ENCODE data around the gene PACS1.

Gene PACS1

GRCh38 chr11:66280428-66280827 lies 210.4 kb downstream of the PACS1 start:
- no peak overlapping the region for H3K27ac ChIP-seq
- DNase-seq (ENCODE audit: low read depth, low spot score): no peak

- no peak overlapping the region for H3K27ac ChIP-seq
- DNase-seq (ENCODE audit: low read depth, low spot score): no peak
Measured at GRCh38 chr11:66281001-66281400, 210.9 kb downstream of the PACS1 start.

GRCh38 chr11:66281776-66282467 lies 211.8 kb downstream of the PACS1 start:
- no peak for DNase-seq (ENCODE audit: low read depth, low spot score)
- no peak overlapping the region for H3K27ac ChIP-seq

- H3K27ac ChIP-seq: no peak overlapping the region
Measured at GRCh38 chr11:66282468-66283455, 212.7 kb downstream of the PACS1 start.

GRCh38 chr11:66283461-66284105 lies 213.5 kb downstream of the PACS1 start:
- no peak overlapping the region for H3K27ac ChIP-seq

More at GRCh38 chr11:66282468-66283455, 212.7 kb downstream of the PACS1 start:
- DNase-seq (ENCODE audit: low read depth, low spot score): peak; percentile 76

GRCh38 chr11:66284526-66285078 lies 214.5 kb downstream of the PACS1 start:
- DNase-seq (ENCODE audit: low read depth, low spot score): no peak
- no peak overlapping the region for H3K27ac ChIP-seq

More at GRCh38 chr11:66283461-66284105, 213.5 kb downstream of the PACS1 start:
- DNase-seq (ENCODE audit: low read depth, low spot score): no peak

GRCh38 chr11:66285250-66285947 lies 215.3 kb downstream of the PACS1 start:
- DNase-seq (ENCODE audit: low read depth, low spot score): no peak
- no peak overlapping the region for H3K27ac ChIP-seq

GRCh38 chr11:66286699-66287098 lies 216.6 kb downstream of the PACS1 start:
- H3K27ac ChIP-seq: no peak overlapping the region
- DNase-seq (ENCODE audit: low read depth, low spot score): no peak

- H3K27ac ChIP-seq: no peak overlapping the region
- DNase-seq (ENCODE audit: low read depth, low spot score): no peak
Measured at GRCh38 chr11:66287211-66287888, 217.3 kb downstream of the PACS1 start.

GRCh38 chr11:66287889-66288670 lies 218.0 kb downstream of the PACS1 start:
- no peak for DNase-seq (ENCODE audit: low read depth, low spot score)
- peak overlapping the region; percentile 77 for H3K27ac ChIP-seq

GRCh38 chr11:66288671-66289547 lies 218.8 kb downstream of the PACS1 start, which contains the start of gene YIF1A:
Gene YIF1A, minus strand, starts transcription at chr11:66289143. Its CDS starts 158 bp downstream, at chr11:66288985.
- DNase-seq (ENCODE audit: low read depth, low spot score): peak; percentile 99
- peak within 1 kb of the TSS; percentile 77 for H3K27ac ChIP-seq

- peak; percentile 18 for DNase-seq (ENCODE audit: low read depth, low spot score)
- peak overlapping the region; percentile 77 for H3K27ac ChIP-seq
Measured at GRCh38 chr11:66289548-66290329, 219.7 kb downstream of the PACS1 start.

GRCh38 chr11:66290330-66290621 lies 220.2 kb downstream of the PACS1 start:
- DNase-seq (ENCODE audit: low read depth, low spot score): no peak
- no peak overlapping the region for H3K27ac ChIP-seq

- no peak for DNase-seq (ENCODE audit: low read depth, low spot score)
- no peak overlapping the region for H3K27ac ChIP-seq
Measured at GRCh38 chr11:66291303-66291705, 221.2 kb downstream of the PACS1 start.

- no peak within 1 kb of the TSS for H3K27ac ChIP-seq
- DNase-seq (ENCODE audit: low read depth, low spot score): no peak
Measured at GRCh38 chr11:66291706-66292542, 221.9 kb downstream of the PACS1 start, which contains the start of gene TMEM151A. Gene TMEM151A, plus strand, starts transcription at chr11:66291894. Its CDS starts 120 bp downstream, at chr11:66292014.
